Naive B cell (primary cell): ENCODE measurements around the gene DPY19L2. TPM values are rescaled to one million over a fixed set of nuclear protein-coding genes. Genes with fewer than 3 reads are reported as not detected.
A peak's percentile ranks its signal among the peaks of the same experiment; 100 is the strongest.
"Not testable (repeated sequence)": the region's sequence is repeated elsewhere in the genome, so short reads cannot be mapped to it uniquely, and the experiment has no call there.

ENCODE experiments used
- ATAC-seq, 2 donors: fragments of 150-1000 bp; cut with Tn5 transposase; 2 replicates each; pipeline ENCODE4 v1.10.0; 2021; ENCODE audit warnings: low read depth in 2 of 2, mild to moderate bottlenecking in 2 of 2, moderate library complexity in 2 of 2
- DNase-seq: peaks from one replicate; pipeline ENCODE4 v3.0.0; 2022
- H3K27ac Mint-ChIP-seq, 6 donors: one replicate each; pipeline ENCODE4 v1.8.0; 2020 to 2022; ENCODE audit warnings: mild to moderate bottlenecking in 6 of 6, mixed read lengths in 6 of 6, moderate library complexity in 5 of 6, inconsistent platforms in 2 of 6
- H3K27me3 Mint-ChIP-seq, 3 donors: one replicate each; pipeline ENCODE4 v1.8.0; 2021 to 2022; ENCODE audit warnings: mixed read lengths in 3 of 3, mild to moderate bottlenecking in 1 of 3
- H3K36me3 Mint-ChIP-seq, 2 donors: one replicate each; pipeline ENCODE4 v1.8.0; 2020 to 2022; ENCODE audit warnings: mixed read lengths in 2 of 2, inconsistent platforms in 1 of 2, mild to moderate bottlenecking in 1 of 2
- H3K4me1 Mint-ChIP-seq, 3 donors: one replicate each; pipeline ENCODE4 v1.8.0; 2020 to 2022; ENCODE audit warnings: mixed read lengths in 3 of 3, inconsistent platforms in 1 of 3, mild to moderate bottlenecking in 1 of 3, moderate library complexity in 1 of 3
- H3K4me3 Mint-ChIP-seq, 8 donors: one replicate each; pipeline ENCODE4 v1.8.0; 2020 to 2022; ENCODE audit warnings: mild to moderate bottlenecking in 8 of 8, mixed read lengths in 8 of 8, moderate library complexity in 8 of 8, inconsistent platforms in 2 of 8
- H3K9me3 Mint-ChIP-seq, 7 donors: one replicate each; pipeline ENCODE4 v1.8.0; 2020 to 2022; ENCODE audit warnings: mixed read lengths in 7 of 7, mild to moderate bottlenecking in 5 of 7, inconsistent platforms in 2 of 7, moderate library complexity in 1 of 7
- polyA plus RNA-seq, 6 donors: library from polyadenylated mRNA; unstranded; fragments of 300-500 nt; fragmentation: Illumina TruSeq; gene quantifications; one replicate each; pipeline ENCODE4 v1.2.3, GENCODE V29; 2021; ENCODE audit warnings: low read depth in 6 of 6

The DPY19L2 gene
- polyA plus RNA-seq, 6 donors from 2014 or later = 0.25 to 0.26 TPM; not detected in 4

GRCh38 chr12:63643381-63644140 lies 24.7 kb downstream of the DPY19L2 start:
- not testable (repeated sequence) for H3K9me3 Mint-ChIP-seq, H3K27me3 Mint-ChIP-seq, H3K27ac Mint-ChIP-seq, H3K36me3 Mint-ChIP-seq, H3K4me1 Mint-ChIP-seq, H3K4me3 Mint-ChIP-seq, DNase-seq, ATAC-seq

- H3K27me3 Mint-ChIP-seq, H3K9me3 Mint-ChIP-seq, H3K27ac Mint-ChIP-seq, H3K4me3 Mint-ChIP-seq, DNase-seq, H3K36me3 Mint-ChIP-seq, H3K4me1 Mint-ChIP-seq, ATAC-seq: not testable (repeated sequence)
Measured at GRCh38 chr12:63624258-63624657, 44.0 kb downstream of the DPY19L2 start.

- DNase-seq, ATAC-seq, H3K27ac Mint-ChIP-seq, H3K9me3 Mint-ChIP-seq, H3K4me3 Mint-ChIP-seq, H3K36me3 Mint-ChIP-seq, H3K27me3 Mint-ChIP-seq: not testable (repeated sequence)
- H3K4me1 Mint-ChIP-seq = peaks cover 0 to 10% (median 7%) of the 10 kb centered on the region in 3 donors
Measured at GRCh38 chr12:63615544-63615943, 52.7 kb downstream of the DPY19L2 start.

GRCh38 chr12:63611285-63611684 lies 57.0 kb downstream of the DPY19L2 start:
- not testable (repeated sequence) for H3K36me3 Mint-ChIP-seq, DNase-seq, H3K9me3 Mint-ChIP-seq, H3K27me3 Mint-ChIP-seq
- H3K4me3 Mint-ChIP-seq = peak overlapping the region in 3 of 8 donors; percentile 1 to 25 (median 2)
- peak overlapping the region in 1 of 6 donors; percentile 13 for H3K27ac Mint-ChIP-seq
- ATAC-seq = peak in 1 of 2 donors; percentile 35
- H3K4me1 Mint-ChIP-seq = peaks cover 0 to 12% (median 7%) of the 10 kb centered on the region in 3 donors

- H3K27me3 Mint-ChIP-seq, DNase-seq, ATAC-seq, H3K27ac Mint-ChIP-seq, H3K9me3 Mint-ChIP-seq, H3K4me3 Mint-ChIP-seq, H3K36me3 Mint-ChIP-seq: not testable (repeated sequence)
- H3K4me1 Mint-ChIP-seq = peaks cover 0 to 12% (median 7%) of the 10 kb centered on the region in 3 donors
Measured at GRCh38 chr12:63609281-63609680, 59.0 kb downstream of the DPY19L2 start.

- DNase-seq, H3K36me3 Mint-ChIP-seq, H3K4me1 Mint-ChIP-seq, H3K27ac Mint-ChIP-seq, H3K4me3 Mint-ChIP-seq, H3K27me3 Mint-ChIP-seq, H3K9me3 Mint-ChIP-seq, ATAC-seq: not testable (repeated sequence)
Measured at GRCh38 chr12:63604985-63605384, 63.3 kb downstream of the DPY19L2 start.

- ATAC-seq, H3K4me1 Mint-ChIP-seq, H3K4me3 Mint-ChIP-seq, H3K27ac Mint-ChIP-seq, H3K36me3 Mint-ChIP-seq, H3K27me3 Mint-ChIP-seq, DNase-seq, H3K9me3 Mint-ChIP-seq: not testable (repeated sequence)
Measured at GRCh38 chr12:63594828-63595227, 73.5 kb downstream of the DPY19L2 start.

GRCh38 chr12:63584426-63584825 lies 83.9 kb downstream of the DPY19L2 start:
- not testable (repeated sequence) for H3K4me1 Mint-ChIP-seq, H3K27me3 Mint-ChIP-seq, DNase-seq, H3K27ac Mint-ChIP-seq, H3K4me3 Mint-ChIP-seq, H3K36me3 Mint-ChIP-seq, H3K9me3 Mint-ChIP-seq, ATAC-seq

- not testable (repeated sequence) for H3K9me3 Mint-ChIP-seq, H3K27me3 Mint-ChIP-seq, DNase-seq, ATAC-seq, H3K27ac Mint-ChIP-seq, H3K36me3 Mint-ChIP-seq, H3K4me3 Mint-ChIP-seq, H3K4me1 Mint-ChIP-seq
Measured at GRCh38 chr12:63583289-63583688, 85.0 kb downstream of the DPY19L2 start.

GRCh38 chr12:63577631-63578030 lies 90.7 kb downstream of the DPY19L2 start:
- not testable (repeated sequence) for H3K4me1 Mint-ChIP-seq, DNase-seq, H3K36me3 Mint-ChIP-seq, H3K4me3 Mint-ChIP-seq, H3K27me3 Mint-ChIP-seq, ATAC-seq, H3K27ac Mint-ChIP-seq
- H3K9me3 Mint-ChIP-seq = peaks cover 0 to 12% (median 0%) of the 10 kb centered on the region in 7 donors

- not testable (repeated sequence) for ATAC-seq, H3K27me3 Mint-ChIP-seq, H3K27ac Mint-ChIP-seq, H3K4me1 Mint-ChIP-seq, H3K36me3 Mint-ChIP-seq, DNase-seq
- Mint-ChIP-seq H3K4me3 (peak overlapping the region in 1 of 8 donors; percentile 6), H3K9me3 (peaks cover 0 to 20% (median 4%) of the 10 kb centered on the region in 7 donors)
Measured at GRCh38 chr12:63572038-63572437, 96.3 kb downstream of the DPY19L2 start.

- not testable (repeated sequence) for DNase-seq, ATAC-seq, H3K36me3 Mint-ChIP-seq, H3K9me3 Mint-ChIP-seq, H3K27me3 Mint-ChIP-seq, H3K27ac Mint-ChIP-seq, H3K4me3 Mint-ChIP-seq, H3K4me1 Mint-ChIP-seq
Measured at GRCh38 chr12:63558445-63558844, 109.8 kb downstream of the DPY19L2 start.

GRCh38 chr12:63551397-63551796 lies 116.9 kb downstream of the DPY19L2 start:
- H3K4me1 Mint-ChIP-seq = not testable (repeated sequence)

GRCh38 chr12:63549034-63549433 lies 119.3 kb downstream of the DPY19L2 start:
- not testable (repeated sequence) for H3K4me1 Mint-ChIP-seq, H3K4me3 Mint-ChIP-seq, DNase-seq, H3K36me3 Mint-ChIP-seq, H3K27me3 Mint-ChIP-seq, ATAC-seq, H3K9me3 Mint-ChIP-seq, H3K27ac Mint-ChIP-seq

More at GRCh38 chr12:63551397-63551796, 116.9 kb downstream of the DPY19L2 start:
- not testable (repeated sequence) for H3K4me3 Mint-ChIP-seq, ATAC-seq, H3K27ac Mint-ChIP-seq, H3K36me3 Mint-ChIP-seq, H3K9me3 Mint-ChIP-seq, DNase-seq, H3K27me3 Mint-ChIP-seq
